Measurements from ENCODE around the gene RRP9. TPM values are rescaled to one million over a fixed set of nuclear protein-coding genes. Genes with fewer than 3 reads are reported as not detected.

The RRP9 gene
- total RNA-seq, 1 experiment from 2014 or later = 71.3 TPM

DNA sequence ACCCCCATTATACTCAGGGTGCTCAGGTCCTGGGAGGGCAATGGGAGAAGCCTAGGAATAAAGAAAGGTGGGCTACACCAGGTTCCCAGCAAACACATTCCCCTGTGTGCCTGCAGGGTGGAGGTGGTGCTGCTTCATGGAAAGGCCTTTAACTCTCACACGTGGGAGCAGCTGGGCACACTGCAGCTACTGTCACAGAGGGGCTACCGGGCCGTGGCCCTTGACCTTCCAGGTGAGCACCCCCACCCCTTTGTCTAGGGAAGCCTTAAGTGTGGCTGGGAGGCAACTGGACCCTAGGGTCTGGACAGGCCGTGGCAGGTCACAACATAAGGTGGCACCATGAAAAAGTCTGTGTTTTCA is 36.4 kb upstream of the RRP9 start:
- Histone ChIP-seq H2AFZ (ENCODE audit: low read depth, low read length, poor library complexity, severe bottlenecking) (no peak overlapping the region), H3K79me2 (ENCODE audit: insufficient read depth, low read length) (peaks cover 19% of the 10 kb centered on the region), H4K20me1 (ENCODE audit: insufficient read depth) (no peaks in the 10 kb centered on the region), H3K4me2 (ENCODE audit: low read length) (no peak overlapping the region), H3K4me3 (replicated peaks in 1 of 2; ENCODE audit: low read depth in 1 of 2, low read length in 2 of 2) (no peak overlapping the region), H3K9ac (ENCODE audit: low read length) (no peak overlapping the region), H3K9me2 (ENCODE audit: insufficient read depth) (no peaks in the 10 kb centered on the region), H3K9me3 (ENCODE audit: control insufficient read depth in 1 of 2, insufficient read depth in 1 of 2, low read depth in 1 of 2, low read length in 2 of 2) (no peaks in the 10 kb centered on the region), H3K27me3 (ENCODE audit: insufficient read depth, low read length) (no peaks in the 10 kb centered on the region), H3K27ac (ENCODE audit: low read depth, low read length) (no peak overlapping the region), H3K4me1 (ENCODE audit: control insufficient read depth in 1 of 2, insufficient read depth in 2 of 2, low read length in 2 of 2) (peaks cover 28 to 42% of the 10 kb centered on the region in 2 experiments), H3K36me3 (ENCODE audit: control insufficient read depth in 1 of 2, insufficient read depth in 2 of 2, low read length in 2 of 2) (no peaks in the 10 kb centered on the region)
- no peak for ATAC-seq
- ChIA-PET RAD21 (ENCODE audit: low non-redundant PET in 1 of 2, low total read pairs in 2 of 2, uncharacterized antibody in 2 of 2, unreplicated experiment in 2 of 2) (no interaction called here), CTCF (no interaction called here), POLR2A (no interaction called here)
- no peak for TF ChIP-seq POLR2AphosphoS5 (IDR thresholded peaks at IDR 0.05; ENCODE audit: low read depth, low read length)
- TF ChIP-seq, protein P1, sequence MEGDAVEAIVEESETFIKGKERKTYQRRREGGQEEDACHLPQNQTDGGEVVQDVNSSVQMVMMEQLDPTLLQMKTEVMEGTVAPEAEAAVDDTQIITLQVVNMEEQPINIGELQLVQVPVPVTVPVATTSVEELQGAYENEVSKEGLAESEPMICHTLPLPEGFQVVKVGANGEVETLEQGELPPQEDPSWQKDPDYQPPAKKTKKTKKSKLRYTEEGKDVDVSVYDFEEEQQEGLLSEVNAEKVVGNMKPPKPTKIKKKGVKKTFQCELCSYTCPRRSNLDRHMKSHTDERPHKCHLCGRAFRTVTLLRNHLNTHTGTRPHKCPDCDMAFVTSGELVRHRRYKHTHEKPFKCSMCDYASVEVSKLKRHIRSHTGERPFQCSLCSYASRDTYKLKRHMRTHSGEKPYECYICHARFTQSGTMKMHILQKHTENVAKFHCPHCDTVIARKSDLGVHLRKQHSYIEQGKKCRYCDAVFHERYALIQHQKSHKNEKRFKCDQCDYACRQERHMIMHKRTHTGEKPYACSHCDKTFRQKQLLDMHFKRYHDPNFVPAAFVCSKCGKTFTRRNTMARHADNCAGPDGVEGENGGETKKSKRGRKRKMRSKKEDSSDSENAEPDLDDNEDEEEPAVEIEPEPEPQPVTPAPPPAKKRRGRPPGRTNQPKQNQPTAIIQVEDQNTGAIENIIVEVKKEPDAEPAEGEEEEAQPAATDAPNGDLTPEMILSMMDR (IDR thresholded peaks at IDR 0.05 in 2 of 3, conservative IDR thresholded peaks at IDR 0.05 in 1 of 3; ENCODE audit: borderline replicate concordance in 1 of 3, insufficient read depth in 1 of 3, low read depth in 2 of 3, low read length in 2 of 3) = no peak
- TF ChIP-seq, protein P2, sequence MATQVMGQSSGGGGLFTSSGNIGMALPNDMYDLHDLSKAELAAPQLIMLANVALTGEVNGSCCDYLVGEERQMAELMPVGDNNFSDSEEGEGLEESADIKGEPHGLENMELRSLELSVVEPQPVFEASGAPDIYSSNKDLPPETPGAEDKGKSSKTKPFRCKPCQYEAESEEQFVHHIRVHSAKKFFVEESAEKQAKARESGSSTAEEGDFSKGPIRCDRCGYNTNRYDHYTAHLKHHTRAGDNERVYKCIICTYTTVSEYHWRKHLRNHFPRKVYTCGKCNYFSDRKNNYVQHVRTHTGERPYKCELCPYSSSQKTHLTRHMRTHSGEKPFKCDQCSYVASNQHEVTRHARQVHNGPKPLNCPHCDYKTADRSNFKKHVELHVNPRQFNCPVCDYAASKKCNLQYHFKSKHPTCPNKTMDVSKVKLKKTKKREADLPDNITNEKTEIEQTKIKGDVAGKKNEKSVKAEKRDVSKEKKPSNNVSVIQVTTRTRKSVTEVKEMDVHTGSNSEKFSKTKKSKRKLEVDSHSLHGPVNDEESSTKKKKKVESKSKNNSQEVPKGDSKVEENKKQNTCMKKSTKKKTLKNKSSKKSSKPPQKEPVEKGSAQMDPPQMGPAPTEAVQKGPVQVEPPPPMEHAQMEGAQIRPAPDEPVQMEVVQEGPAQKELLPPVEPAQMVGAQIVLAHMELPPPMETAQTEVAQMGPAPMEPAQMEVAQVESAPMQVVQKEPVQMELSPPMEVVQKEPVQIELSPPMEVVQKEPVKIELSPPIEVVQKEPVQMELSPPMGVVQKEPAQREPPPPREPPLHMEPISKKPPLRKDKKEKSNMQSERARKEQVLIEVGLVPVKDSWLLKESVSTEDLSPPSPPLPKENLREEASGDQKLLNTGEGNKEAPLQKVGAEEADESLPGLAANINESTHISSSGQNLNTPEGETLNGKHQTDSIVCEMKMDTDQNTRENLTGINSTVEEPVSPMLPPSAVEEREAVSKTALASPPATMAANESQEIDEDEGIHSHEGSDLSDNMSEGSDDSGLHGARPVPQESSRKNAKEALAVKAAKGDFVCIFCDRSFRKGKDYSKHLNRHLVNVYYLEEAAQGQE (IDR thresholded peaks at IDR 0.05; ENCODE audit: low read depth) = no peak
- no peak for TF ChIP-seq TCF7L2 (IDR thresholded peaks at IDR 0.05; ENCODE audit: borderline replicate concordance, extremely low read depth, insufficient read depth, insufficient read length)
- TF ChIP-seq ZFX (IDR thresholded peaks at IDR 0.05) = no peak
- TF ChIP-seq POLR2A (IDR thresholded peaks at IDR 0.05; ENCODE audit: borderline replicate concordance, extremely low read depth, insufficient read depth, insufficient read length) = no peak
- TF ChIP-seq, protein P3, sequence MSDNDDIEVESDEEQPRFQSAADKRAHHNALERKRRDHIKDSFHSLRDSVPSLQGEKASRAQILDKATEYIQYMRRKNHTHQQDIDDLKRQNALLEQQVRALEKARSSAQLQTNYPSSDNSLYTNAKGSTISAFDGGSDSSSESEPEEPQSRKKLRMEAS (IDR thresholded peaks at IDR 0.05) = no peak
- TF ChIP-seq EZH2phosphoT487 (IDR thresholded peaks at IDR 0.05; ENCODE audit: borderline replicate concordance) = no peak
- TF ChIP-seq CEBPB (IDR thresholded peaks at IDR 0.05; ENCODE audit: low read depth) = no peak
- no TSS peak for BruUV-seq (replicated peaks)
- intact Hi-C loops (cut with micrococcal nuclease) = no loop called here
- no peak for DNase-seq (ENCODE audit: low read depth, low spot score)
